DMS79 treated with DMSO at 0.1 percent for 48 hours (cell line): ENCODE data around the gene LRP1B.

Source experiments
- DNase-seq: peaks from one replicate; lab custom pipeline; 2025; lab: John Stamatoyannopoulos, UW

LRP1B gene

GRCh38 chr2:141586985-141587384, 543.8 kb downstream of the LRP1B start:
- no peak for DNase-seq

GRCh38 chr2:141582213-141582612, 548.6 kb downstream of the LRP1B start:
- DNase-seq = no peak

- no peak for DNase-seq
These were observed 551.7 kb downstream of the LRP1B start for GRCh38 chr2:141579071-141579470.

GRCh38 chr2:141570474-141571131, 560.2 kb downstream of the LRP1B start:
- DNase-seq = no peak

GRCh38 chr2:141569941-141570340, 560.9 kb downstream of the LRP1B start:
- DNase-seq = no peak

- no peak for DNase-seq
These were observed 565.2 kb downstream of the LRP1B start for GRCh38 chr2:141565597-141565996.

- DNase-seq = no peak
These were observed 570.1 kb downstream of the LRP1B start for GRCh38 chr2:141560723-141561122.

GRCh38 chr2:141557329-141558095, 573.3 kb downstream of the LRP1B start:
- no peak for DNase-seq

GRCh38 chr2:141555876-141556470, 574.8 kb downstream of the LRP1B start:
- DNase-seq = no peak

- DNase-seq = no peak
These were observed 576.0 kb downstream of the LRP1B start for GRCh38 chr2:141554810-141555209.

GRCh38 chr2:141534666-141535362, 596.0 kb downstream of the LRP1B start:
- DNase-seq = no peak

GRCh38 chr2:141529659-141530058, 601.2 kb downstream of the LRP1B start:
- DNase-seq = no peak

GRCh38 chr2:141528990-141529389, 601.8 kb downstream of the LRP1B start:
- DNase-seq = no peak

- DNase-seq = no peak
These were observed 604.1 kb downstream of the LRP1B start for GRCh38 chr2:141526760-141527159.

GRCh38 chr2:141524777-141525176, 606.0 kb downstream of the LRP1B start:
- no peak for DNase-seq

- DNase-seq = no peak
These were observed 607.6 kb downstream of the LRP1B start for GRCh38 chr2:141523199-141523598.

- DNase-seq = no peak
These were observed 608.1 kb downstream of the LRP1B start for GRCh38 chr2:141522702-141523101.

- DNase-seq = no peak
These were observed 608.8 kb downstream of the LRP1B start for GRCh38 chr2:141522048-141522447.

- no peak for DNase-seq
These were observed 610.9 kb downstream of the LRP1B start for GRCh38 chr2:141519906-141520305.

GRCh38 chr2:141517852-141518421, 612.9 kb downstream of the LRP1B start:
- DNase-seq = no peak

GRCh38 chr2:141517180-141517851, 613.5 kb downstream of the LRP1B start:
- no peak for DNase-seq

GRCh38 chr2:141515931-141516330, 614.9 kb downstream of the LRP1B start:
- no peak for DNase-seq
